HCT116 (cell line): ENCODE measurements around the gene TRIM66. TPM values are rescaled to one million over a fixed set of nuclear protein-coding genes. Genes with fewer than 3 reads are reported as not detected.

Experiments
- ATAC-seq: fragments of 200-7000 bp; cut with Tn5 transposase; 2 replicates; pipeline ENCODE4 v1.9.1; 2020; ENCODE audit warnings: mild to moderate bottlenecking, moderate library complexity
- BruUV-seq: library from RNA; stranded (reverse); fragments of 400-500 nt; replicated peaks from 2 replicates; lab custom pipeline; 2021; lab: Mats Ljungman, UMichigan
- CTCF ChIA-PET: fragments of 300-600 bp; sonication (Branson Sonifier 250); formaldehyde crosslinking; loops from one replicate; lab custom pipeline; 2021; ENCODE audit warnings: antibody characterized with exemption; lab: Charles Lee
- POLR2A ChIA-PET: fragments of 300-600, 350-600 bp; sonication (Branson Sonifier 250); formaldehyde crosslinking; loops from one replicate; lab custom pipeline; 2021; ENCODE audit warnings: antibody characterized with exemption; lab: Charles Lee
- RAD21 ChIA-PET, 2 experiments: fragments of 300-600 bp; sonication (Branson Sonifier 250); formaldehyde crosslinking; loops; one replicate each; lab custom pipeline; 2023; ENCODE audit warnings: low total read pairs in 2 of 2; ENCODE audit not compliant: uncharacterized antibody in 2 of 2, unreplicated experiment in 2 of 2, low non-redundant PET in 1 of 2; lab: Charles Lee
- DNase-seq: peaks from one replicate; pipeline ENCODE4 v3.0.0-alpha.2; 2010; ENCODE audit warnings: low read depth, low spot score
- H2AFZ ChIP-seq: fragments of 200-600 bp; shearing (Covaris generic), sonication (generic); 2 replicates; pipeline ENCODE4 v1.6.1; 2017; ENCODE audit warnings: low read depth, mixed run types, mixed read lengths, antibody characterized with exemption, low read length; ENCODE audit not compliant: poor library complexity, severe bottlenecking
- H3K27ac ChIP-seq: 2 replicates; pipeline ENCODE4 v1.5.1; 2012; ENCODE audit warnings: low read depth, low read length
- H3K27me3 ChIP-seq: fragments of 200-600 bp; sonication (generic); 2 replicates; pipeline ENCODE4 v1.6.1; 2016; ENCODE audit warnings: mixed run types, low read length, mixed read lengths; ENCODE audit not compliant: insufficient read depth
- H3K36me3 ChIP-seq, 2 experiments: fragments of 200-500 bp in 1 of 2; fragments of 200-600 bp in 1 of 2; sonication (Bioruptor generic) in 1 of 2; sonication (generic) in 1 of 2; 2 replicates each; pipeline versions ENCODE4 v1.5.1 to v1.6.1; 2014 to 2016; ENCODE audit warnings: low read length in 2 of 2, inconsistent platforms in 1 of 2, mixed read lengths in 1 of 2, mixed run types in 1 of 2; ENCODE audit not compliant: insufficient read depth in 2 of 2, control insufficient read depth in 1 of 2
- H3K4me1 ChIP-seq, 2 experiments: fragments of 200-600 bp in 1 of 2; sonication (generic) in 1 of 2; 2 replicates each; pipeline versions ENCODE4 v1.5.1 to v1.6.1; 2012 to 2017; ENCODE audit warnings: low read length in 2 of 2, inconsistent platforms in 1 of 2, mild to moderate bottlenecking in 1 of 2, mixed read lengths in 1 of 2, mixed run types in 1 of 2, moderate library complexity in 1 of 2; ENCODE audit not compliant: insufficient read depth in 2 of 2, control insufficient read depth in 1 of 2
- H3K4me2 ChIP-seq: fragments of 200-600 bp; sonication (generic); 2 replicates; pipeline ENCODE4 v1.6.1; 2017; ENCODE audit warnings: mixed run types, low read length, mixed read lengths
- H3K4me3 ChIP-seq, 2 experiments: fragments of 200-600 bp in 1 of 2; sonication (generic) in 1 of 2; replicated peaks in 1 of 2; 2 replicates each; pipeline ENCODE4 v1.5.1; 2011 to 2016; ENCODE audit warnings: low read length in 2 of 2, control low read depth in 1 of 2, low read depth in 1 of 2, mild to moderate bottlenecking in 1 of 2, mixed read lengths in 1 of 2, mixed run types in 1 of 2
- H3K79me2 ChIP-seq: fragments of 200-600 bp; sonication (generic); 2 replicates; pipeline ENCODE4 v1.6.1; 2017; ENCODE audit warnings: mild to moderate bottlenecking, mixed run types, low read length, moderate library complexity, mixed read lengths; ENCODE audit not compliant: insufficient read depth
- H3K9ac ChIP-seq: fragments of 200-600 bp; sonication (generic); 2 replicates; pipeline ENCODE4 v1.6.1; 2016; ENCODE audit warnings: low read length, mixed read lengths
- H3K9me2 ChIP-seq: fragments of 200-600 bp; sonication (generic), shearing (Covaris generic); 2 replicates; pipeline ENCODE4 v1.6.1; 2017; ENCODE audit warnings: mixed run types, mild to moderate bottlenecking, moderate library complexity; ENCODE audit not compliant: insufficient read depth
- H3K9me3 ChIP-seq, 2 experiments: fragments of 200-500 bp in 1 of 2; fragments of 200-600 bp in 1 of 2; sonication (Bioruptor generic) in 1 of 2; sonication (generic) in 1 of 2; 2 replicates each; pipeline ENCODE4 v1.6.1; 2014 to 2017; ENCODE audit warnings: low read length in 2 of 2, mixed read lengths in 2 of 2, inconsistent platforms in 1 of 2, low read depth in 1 of 2, mild to moderate bottlenecking in 1 of 2, mixed run types in 1 of 2, moderate library complexity in 1 of 2; ENCODE audit not compliant: control insufficient read depth in 1 of 2, insufficient read depth in 1 of 2
- H4K20me1 ChIP-seq: fragments of 200-600 bp; sonication (generic), shearing (Covaris generic); 2 replicates; pipeline ENCODE4 v1.6.1; 2017; ENCODE audit warnings: mixed run types, mild to moderate bottlenecking, moderate library complexity; ENCODE audit not compliant: insufficient read depth
- CBX3 ChIP-seq: IDR thresholded peaks from 2 replicates; pipeline ENCODE4 v1.6.1; 2012; ENCODE audit warnings: low read depth
- CEBPB ChIP-seq: IDR thresholded peaks from 2 replicates; pipeline ENCODE4 v1.6.1; 2012; ENCODE audit warnings: low read depth
- EGR1 ChIP-seq: IDR thresholded peaks from 2 replicates; pipeline ENCODE4 v1.6.1; 2012; ENCODE audit warnings: low read depth
- ELF1 ChIP-seq: IDR thresholded peaks from 2 replicates; pipeline ENCODE4 v1.6.1; 2012; ENCODE audit warnings: low read depth, borderline replicate concordance
- EZH2 ChIP-seq: fragments of 200-600 bp; sonication (generic); IDR thresholded peaks from 2 replicates; pipeline ENCODE4 v1.6.1; 2017; ENCODE audit warnings: antibody characterized with exemption, mixed run types
- JUND ChIP-seq: IDR thresholded peaks from 2 replicates; pipeline ENCODE4 v1.6.1; 2012
- MAX ChIP-seq: IDR thresholded peaks from 2 replicates; pipeline ENCODE4 v1.6.1; 2012
- POLR2A ChIP-seq: IDR thresholded peaks from 2 replicates; pipeline ENCODE4 v1.7.0; 2011; ENCODE audit warnings: borderline replicate concordance; ENCODE audit not compliant: insufficient read depth, insufficient read length; ENCODE audit errors: extremely low read depth
- POLR2AphosphoS5 ChIP-seq: IDR thresholded peaks from 2 replicates; pipeline ENCODE4 v1.6.1; 2011; ENCODE audit warnings: mild to moderate bottlenecking, low read depth, low read length, moderate library complexity
- SIN3A ChIP-seq: IDR thresholded peaks from 2 replicates; pipeline ENCODE4 v1.6.1; 2012; ENCODE audit warnings: low read depth
- SRF ChIP-seq: IDR thresholded peaks from 2 replicates; pipeline ENCODE4 v1.6.1; 2012; ENCODE audit warnings: low read depth
- TCF7L2 ChIP-seq: IDR thresholded peaks from 2 replicates; pipeline ENCODE4 v1.7.0; 2011; ENCODE audit warnings: borderline replicate concordance, inconsistent platforms; ENCODE audit not compliant: insufficient read depth, insufficient read length; ENCODE audit errors: extremely low read depth
- ZNF274 ChIP-seq: fragments of 200-500 bp; sonication (Bioruptor generic); IDR thresholded peaks from 2 replicates; pipeline ENCODE4 v1.6.1; 2014; ENCODE audit warnings: mild to moderate bottlenecking, low read depth, low read length, inconsistent platforms
- intact Hi-C: fragments of 100-400 bp; cut with micrococcal nuclease; formaldehyde crosslinking; loops from 2 replicates; pipeline ENCODE4 v1.10.0; 2022
- total RNA-seq: library from RNA; stranded (reverse); gene quantifications from one replicate; pipeline ENCODE4 v1.2.1, GENCODE V29; 2021; ENCODE audit not compliant: unreplicated experiment

Gene TRIM66
- total RNA-seq, 1 experiment from 2014 or later = 24.8 TPM

GRCh38 chr11:8689726-8690255 lies 7.3 kb upstream of the TRIM66 start:
- Histone ChIP-seq H3K4me3 (peak overlapping the region; percentile 63), H3K4me2 (peak overlapping the region; percentile 80), H3K4me1 (peaks cover 18 to 49% of the 10 kb centered on the region in 2 experiments), H3K79me2 (peaks cover 41% of the 10 kb centered on the region), H3K36me3 (peaks cover 18 to 26% of the 10 kb centered on the region in 2 experiments), H3K27ac (peak overlapping the region; percentile 97; the same call in 1 of the 2 replicates), H3K9me3 (no peaks in the 10 kb centered on the region), H2AFZ (no peak overlapping the region), H4K20me1 (no peaks in the 10 kb centered on the region; the same call in 1 of the 2 replicates), H3K9ac (peak overlapping the region; percentile 69), H3K27me3 (no peaks in the 10 kb centered on the region), H3K9me2 (no peaks in the 10 kb centered on the region)
- ATAC-seq = no peak
- intact Hi-C loops = loop anchor here (1.0 to 5.0 kb wide), 4 partner anchors 79 to 273 kb away; partner anchors contain the start of gene TMEM9B
- TF ChIP-seq POLR2A (no peak), POLR2AphosphoS5 (no peak), SIN3A (no peak), SRF (no peak), EZH2 (no peak), EGR1 (no peak), CEBPB (no peak), JUND (no peak), TCF7L2 (no peak), ELF1 (no peak), CBX3 (no peak), MAX (no peak), ZNF274 (no peak)
- DNase-seq = no peak
- ChIA-PET RAD21 (interaction anchor here in 1 of 2 experiments (0.8 kb wide), 1 partner anchor 270 kb away, joined by 3 read pairs; no protein-coding TSS in a partner anchor), CTCF (interaction anchor here (1.2 to 1.9 kb wide), 2 partner anchors 79 to 105 kb away, joined by 3 to 4 read pairs; no protein-coding TSS in a partner anchor), POLR2A (interaction anchor here (1.9 to 3.4 kb wide), 4 partner anchors 8 to 181 kb away, joined by 4 to 22 read pairs (median 10); partner anchors contain the start of genes RPL27A and TRIM66)
- BruUV-seq = no TSS peak
